Pancreas (tissue), 10 donors: ENCODE results near the gene AMOTL1. TPM values are rescaled to one million over a fixed set of nuclear protein-coding genes. Genes with fewer than 3 reads are reported as not detected.

Experiments used
- ATAC-seq, 4 donors: fragments of 200-7000 bp; cut with Tn5 transposase; one replicate each; pipeline versions ENCODE4 v1.8.0 to v1.9.1; 2020; ENCODE audit warnings: mild to moderate bottlenecking in 4 of 4, moderate library complexity in 4 of 4
- DNase-seq, 6 donors: peaks; one replicate each; pipeline ENCODE4 v3.0.0-alpha.2; 2020
- FAIRE-seq: peaks from 2 replicates; lab custom pipeline; 2012; peaks lifted over from hg19 to GRCh38; lab: Jason Lieb, UNC
- H3K27ac ChIP-seq, 4 donors: fragments of 200-600 bp; sonication (generic); 1 replicate in 3 of 4; 2 replicates in 1 of 4; pipeline versions ENCODE4 v1.5.0 to v1.8.0; 2020
- H3K27me3 ChIP-seq, 4 donors: fragments of 200-600 bp; one replicate each; pipeline ENCODE4 v1.8.0; 2021
- H3K36me3 ChIP-seq, 3 donors: fragments of 200-600 bp; sonication (generic) in 1 of 3; one replicate each; pipeline versions ENCODE4 v1.5.0 to v1.8.0; 2020 to 2021
- H3K4me1 ChIP-seq, 3 donors: fragments of 200-600 bp; one replicate each; pipeline ENCODE4 v1.8.0; 2021
- H3K4me3 ChIP-seq, 4 donors: fragments of 200-600 bp; sonication (generic) in 2 of 4; one replicate each; pipeline versions ENCODE4 v1.5.0 to v1.8.0; 2020 to 2021
- H3K9me3 ChIP-seq, 4 donors: fragments of 200-600 bp; one replicate each; pipeline ENCODE4 v1.8.0; 2021
- WGBS, 2 donors: extraction: QIAGEN DNeasy Blood & Tissue Kit; methylation state at CpG; one replicate each; pipeline ENCODE4 v1.1.7; 2013; 5-methylcytosine and 5-hydroxymethylcytosine counted together
- intact Hi-C, 3 donors: fragments of 100-400 bp; cut with DNase I; formaldehyde crosslinking; loops; one replicate each; pipeline versions ENCODE4 v1.11.1 to v1.14.2; 2022
- polyA plus RNA-seq, 2 donors: library from polyadenylated mRNA; stranded (reverse); fragments of 200-250 nt; gene quantifications; one replicate each; pipeline ENCODE4 v1.2.3, GENCODE V29; 2013
- total RNA-seq, 6 donors: library from RNA; stranded (reverse); fragmentation: NEBNext Ultra II Directional in 4 of 6; extraction: Animal tissue kit (Norgen Biotek cat#: 25700) in 4 of 6; gene quantifications; one replicate each; pipeline versions ENCODE4 v1.2.1 to v1.2.4, GENCODE V29; 2021 to 2023
- TF ChIP-seq, protein P1 (sequence below), 4 donors: fragments of 200-600 bp; sonication (generic) in 3 of 4; IDR thresholded peaks; one replicate each; pipeline versions ENCODE4 v1.5.0 to v1.8.0; 2021; ENCODE audit warnings: antibody characterized with exemption in 4 of 4
- donor health status: healthy with polysubstance abuse.
- donor health status: DM: no; HTN: no; CAD: no; lungs with moderate emphysema.
- donor health status: DM: no; HTN: no; CAD: no.
- donor health status: control.
- donor health status: control.
- donor health status: Bipolar disorder and iron deficiency.
- donor health status: DM: yes; HTN: yes; CAD: no.
- donor health status: DM: no; HTN: no; CAD: no.
- donor health status: DM: no; HTN: no; CAD: no.
- donor health status: DM: yes; HTN: yes; CAD: no.

Gene AMOTL1
- total and polyA plus RNA-seq, 8 donors = 3.5 to 30.2 (median 18.4) TPM

DNA sequence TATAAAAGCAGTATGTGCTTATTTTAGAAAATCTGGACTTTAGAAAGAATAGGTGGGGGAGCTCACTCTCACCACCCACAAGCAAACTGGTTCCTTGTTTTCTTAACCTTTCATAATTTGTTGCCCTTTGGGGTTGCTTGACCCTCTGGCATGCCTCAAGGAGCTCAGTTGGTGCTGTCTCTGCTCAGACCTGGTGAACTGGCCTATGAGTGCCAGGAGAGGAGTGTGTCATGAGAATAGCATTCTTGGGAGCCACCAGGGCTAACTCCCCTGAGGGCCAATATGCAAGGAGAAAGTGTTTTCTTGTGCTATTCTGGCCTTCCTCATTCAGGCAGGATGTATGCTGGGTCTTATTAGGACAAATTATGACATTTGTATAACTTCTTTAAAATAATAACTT lies 21.0 kb upstream of the AMOTL1 start:
- FAIRE-seq (no peak), ATAC-seq (peak; percentile 13 to 55 (median 48)), DNase-seq (no peak)
- Histone ChIP-seq H3K36me3 (no peaks in the 10 kb centered on the region), H3K27ac (no peak overlapping the region), H3K9me3 (no peaks in the 10 kb centered on the region), H3K4me1 (peaks cover 9 to 13% (median 11%) of the 10 kb centered on the region in 3 donors), H3K4me3 (no peak overlapping the region), H3K27me3 (no peaks in the 10 kb centered on the region)
- intact Hi-C loops = no loop called here
- TF ChIP-seq, protein P1, sequence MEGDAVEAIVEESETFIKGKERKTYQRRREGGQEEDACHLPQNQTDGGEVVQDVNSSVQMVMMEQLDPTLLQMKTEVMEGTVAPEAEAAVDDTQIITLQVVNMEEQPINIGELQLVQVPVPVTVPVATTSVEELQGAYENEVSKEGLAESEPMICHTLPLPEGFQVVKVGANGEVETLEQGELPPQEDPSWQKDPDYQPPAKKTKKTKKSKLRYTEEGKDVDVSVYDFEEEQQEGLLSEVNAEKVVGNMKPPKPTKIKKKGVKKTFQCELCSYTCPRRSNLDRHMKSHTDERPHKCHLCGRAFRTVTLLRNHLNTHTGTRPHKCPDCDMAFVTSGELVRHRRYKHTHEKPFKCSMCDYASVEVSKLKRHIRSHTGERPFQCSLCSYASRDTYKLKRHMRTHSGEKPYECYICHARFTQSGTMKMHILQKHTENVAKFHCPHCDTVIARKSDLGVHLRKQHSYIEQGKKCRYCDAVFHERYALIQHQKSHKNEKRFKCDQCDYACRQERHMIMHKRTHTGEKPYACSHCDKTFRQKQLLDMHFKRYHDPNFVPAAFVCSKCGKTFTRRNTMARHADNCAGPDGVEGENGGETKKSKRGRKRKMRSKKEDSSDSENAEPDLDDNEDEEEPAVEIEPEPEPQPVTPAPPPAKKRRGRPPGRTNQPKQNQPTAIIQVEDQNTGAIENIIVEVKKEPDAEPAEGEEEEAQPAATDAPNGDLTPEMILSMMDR (IDR thresholded peaks at IDR 0.05) = no peak

GRCh38 chr11:94747601-94748041 lies 20.5 kb upstream of the AMOTL1 start:
- Histone ChIP-seq H3K27me3 (no peaks in the 10 kb centered on the region), H3K4me1 (peaks cover 9 to 13% (median 11%) of the 10 kb centered on the region in 3 donors), H3K27ac (no peak overlapping the region), H3K9me3 (no peaks in the 10 kb centered on the region), H3K36me3 (no peaks in the 10 kb centered on the region), H3K4me3 (no peak overlapping the region)
- WGBS, 2 donors = 93% methylated on average over 4 of the region's 4 CpGs
- ATAC-seq = no peak
- TF ChIP-seq, protein P1 (IDR thresholded peaks at IDR 0.05) = no peak
- no peak for FAIRE-seq
- intact Hi-C loops = no loop called here
- no peak for DNase-seq

DNA sequence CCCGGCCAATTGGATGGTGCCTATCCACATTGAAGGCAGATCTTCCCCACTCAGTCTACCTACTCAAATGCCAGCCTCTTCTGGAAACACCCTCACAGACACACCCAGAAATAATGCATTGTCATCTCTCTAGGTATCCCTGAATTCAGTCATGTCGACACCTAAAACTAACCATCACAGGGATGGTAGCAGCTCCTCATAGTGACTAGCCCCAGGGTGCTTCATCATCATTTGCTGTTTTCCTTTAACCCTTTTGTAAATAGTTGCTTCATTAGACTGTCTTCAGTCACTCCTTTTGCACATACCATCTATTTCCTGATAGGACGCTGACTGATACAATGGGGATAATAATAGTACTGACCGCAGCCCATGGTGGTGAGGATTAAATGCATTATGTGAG lies 18.8 kb upstream of the AMOTL1 start:
- Histone ChIP-seq H3K27me3 (no peaks in the 10 kb centered on the region), H3K27ac (no peak overlapping the region), H3K4me1 (peaks cover 9 to 13% (median 11%) of the 10 kb centered on the region in 3 donors), H3K4me3 (no peak overlapping the region), H3K36me3 (no peaks in the 10 kb centered on the region), H3K9me3 (no peaks in the 10 kb centered on the region)
- no peak for FAIRE-seq
- no peak for ATAC-seq
- TF ChIP-seq, protein P1 (IDR thresholded peaks at IDR 0.05) = no peak
- WGBS, 2 donors = 95 to 96% methylated on average over 4 of the region's 4 CpGs
- intact Hi-C loops = no loop called here
- DNase-seq = no peak

DNA sequence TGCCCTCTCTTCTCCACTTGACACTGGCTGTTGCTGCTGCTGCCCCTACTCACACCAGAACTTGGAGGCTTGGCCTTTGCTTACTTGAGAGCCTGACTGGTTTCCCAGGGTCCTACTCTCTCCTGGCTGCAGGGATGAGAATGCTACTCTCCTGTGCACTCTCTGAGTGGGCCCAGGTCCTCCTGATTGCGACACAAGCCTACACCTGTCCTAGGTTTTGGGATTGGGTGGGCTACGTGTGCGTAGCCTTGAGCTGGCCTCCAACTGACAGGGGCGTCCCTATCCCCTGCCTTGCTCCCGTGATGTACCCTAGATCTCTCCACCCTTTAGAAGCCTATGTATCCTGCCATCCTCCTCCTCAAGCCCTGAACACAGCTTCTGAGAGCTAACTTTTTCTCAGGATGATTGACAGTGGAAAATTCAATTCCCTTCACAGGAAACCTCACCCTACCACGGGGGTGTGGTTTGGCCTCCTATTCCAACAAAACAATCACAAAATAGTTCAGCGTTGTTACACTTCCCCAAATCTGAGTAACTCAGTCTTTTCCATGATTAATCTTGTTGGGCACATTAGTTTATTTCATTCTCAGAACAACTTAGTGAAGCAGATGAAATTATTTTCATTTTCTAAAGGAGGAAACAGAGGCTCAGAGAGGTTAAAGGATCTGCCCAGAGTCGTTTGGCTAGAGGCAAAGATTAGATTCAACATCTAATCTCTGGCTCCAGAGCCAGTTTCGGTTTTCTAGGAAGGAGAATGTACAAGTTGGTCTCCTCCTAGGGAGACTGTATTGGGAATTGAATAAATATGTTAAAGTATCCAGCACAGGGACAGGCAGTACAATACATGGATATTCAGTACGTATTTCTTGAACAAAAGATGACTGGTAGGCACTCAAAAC lies 17.6 kb upstream of the AMOTL1 start:
- H3K4me3 ChIP-seq = no peak overlapping the region
- peak overlapping the region in 1 of 4 donors; percentile 20 for H3K27ac ChIP-seq
- no peaks in the 10 kb centered on the region for H3K27me3 ChIP-seq
- TF ChIP-seq, protein P1 (IDR thresholded peaks at IDR 0.05) = no peak
- no peaks in the 10 kb centered on the region for H3K9me3 ChIP-seq
- FAIRE-seq = no peak
- intact Hi-C loops = no loop called here
- no peak for DNase-seq
- H3K36me3 ChIP-seq = no peaks in the 10 kb centered on the region
- peaks cover 9 to 13% (median 11%) of the 10 kb centered on the region in 3 donors for H3K4me1 ChIP-seq
- 56% methylated on average over 10 of the region's 10 CpGs for WGBS, 2 donors
- ATAC-seq = peak in 3 of 4 donors; percentile 24 to 36 (median 34)

- whole genome bisulfite sequencing, 2 donors = 89 to 92% methylated on average over 5 of the region's 5 CpGs
- no peak for FAIRE-seq
Observed at GRCh38 chr11:94751218-94751609, 16.9 kb upstream of the AMOTL1 start.

More at GRCh38 chr11:94751218-94751609, 16.9 kb upstream of the AMOTL1 start:
- peaks cover 8 to 13% (median 9%) of the 10 kb centered on the region in 3 donors for H3K4me1 ChIP-seq
- H3K36me3 ChIP-seq = no peaks in the 10 kb centered on the region
- no peaks in the 10 kb centered on the region for H3K27me3 ChIP-seq
- peak overlapping the region in 1 of 4 donors; percentile 20 for H3K27ac ChIP-seq
- intact Hi-C loops = no loop called here
- DNase-seq (no peak), ATAC-seq (no peak)
- TF ChIP-seq, protein P1 (IDR thresholded peaks at IDR 0.05) = no peak
- H3K9me3 ChIP-seq = no peaks in the 10 kb centered on the region
- no peak overlapping the region for H3K4me3 ChIP-seq
